HepG2 (cell line): ENCODE results near the gene NAMPT. TPM values are rescaled to one million over a fixed set of nuclear protein-coding genes. Genes with fewer than 3 reads are reported as not detected.

Experiments
- ATAC-seq: fragments of 200-7000 bp; cut with Tn5 transposase; 3 replicates; pipeline ENCODE4 v1.9.1; 2020; ENCODE audit warnings: mild to moderate bottlenecking, moderate library complexity
- BruUV-seq: library from RNA; stranded (reverse); fragments of 400-500 nt; replicated peaks from 2 replicates; lab custom pipeline; 2021; lab: Mats Ljungman, UMichigan
- CTCF ChIA-PET: fragments of 300-600 bp; formaldehyde crosslinking; extraction: SDS; loops from one replicate; lab custom pipeline; 2021; ENCODE audit warnings: low total read pairs, inconsistent platforms, low intra/inter-chr PET ratio; lab: Yijun Ruan, JAX
- POLR2A ChIA-PET: fragments of 350-600 bp; sonication (Branson Sonifier 250); formaldehyde crosslinking; loops from one replicate; lab custom pipeline; 2020; ENCODE audit warnings: antibody characterized with exemption, inconsistent platforms; lab: Yijun Ruan, JAX
- DNase-seq: peaks from one replicate; pipeline ENCODE4 v3.0.0-alpha.2; 2015; ENCODE audit warnings: low spot score
- FAIRE-seq: peaks from 3 replicates; lab custom pipeline; 2011; peaks lifted over from hg19 to GRCh38; lab: Jason Lieb, UNC
- H2AFZ ChIP-seq: one replicate; pipeline ENCODE4 v1.6.1; 2011; ENCODE audit warnings: low read length, inconsistent platforms
- H3K27ac ChIP-seq: fragments of 300-600 bp; 3 replicates; pipeline ENCODE4 v1.8.0; 2011; ENCODE audit warnings: mixed run types, mild to moderate bottlenecking, mixed read lengths, low read length, inconsistent platforms; ENCODE audit not compliant: insufficient read depth; ENCODE audit errors: extremely low read length
- H3K27me3 ChIP-seq, 2 experiments: fragments of 200-600 bp in 1 of 2; 2 replicates in 1 of 2; 3 replicates in 1 of 2; pipeline versions ENCODE4 v1.6.0 to v1.8.0; 2011; ENCODE audit warnings: low read length in 2 of 2, mild to moderate bottlenecking in 2 of 2, moderate library complexity in 2 of 2, inconsistent platforms in 1 of 2; ENCODE audit not compliant: insufficient read depth in 2 of 2, control insufficient read depth in 1 of 2
- H3K36me3 ChIP-seq, 2 experiments: fragments of 200-600 bp in 1 of 2; replicated peaks in 1 of 2; 2 replicates in 1 of 2; 3 replicates in 1 of 2; pipeline versions ENCODE4 v1.5.1 to v1.8.0; 2011; ENCODE audit warnings: low read length in 2 of 2, inconsistent platforms in 1 of 2; ENCODE audit not compliant: insufficient read depth in 2 of 2, control insufficient read depth in 1 of 2
- H3K4me1 ChIP-seq: 2 replicates; pipeline ENCODE4 v1.5.1; 2012; ENCODE audit warnings: low read length, inconsistent platforms; ENCODE audit not compliant: insufficient read depth
- H3K4me2 ChIP-seq: 2 replicates; pipeline ENCODE4 v1.6.0; 2011; ENCODE audit warnings: low read depth, low read length, inconsistent platforms
- H3K4me3 ChIP-seq, 3 experiments: fragments of 200-600 bp in 1 of 3; sonication (generic), shearing (Covaris generic) in 1 of 3; replicated peaks in 1 of 3; 2 replicates each; pipeline ENCODE4 v1.5.1; 2011 to 2016; ENCODE audit warnings: low read length in 3 of 3, inconsistent platforms in 2 of 3, low read depth in 2 of 3, mild to moderate bottlenecking in 2 of 3, control low read depth in 1 of 3, mixed read lengths in 1 of 3; ENCODE audit not compliant: insufficient read depth in 1 of 3
- H3K79me2 ChIP-seq: one replicate; pipeline ENCODE4 v1.6.1; 2011; ENCODE audit warnings: low read length, inconsistent platforms; ENCODE audit not compliant: insufficient read depth
- H3K9ac ChIP-seq: 2 replicates; pipeline ENCODE4 v1.6.0; 2011; ENCODE audit warnings: mild to moderate bottlenecking, low read depth, low read length, inconsistent platforms; ENCODE audit not compliant: insufficient read depth
- H3K9me3 ChIP-seq: 2 replicates; pipeline ENCODE4 v1.5.1; 2012; ENCODE audit warnings: mild to moderate bottlenecking, low read length
- H4K20me1 ChIP-seq: 2 replicates; pipeline ENCODE4 v1.6.0; 2011; ENCODE audit warnings: inconsistent platforms, mild to moderate bottlenecking, low read length, moderate library complexity; ENCODE audit not compliant: insufficient read depth
- REL ChIP-seq: sonication (generic); formaldehyde crosslinking; conservative IDR thresholded peaks from 2 replicates; pipeline ENCODE4 v1.8.0; 2022; ENCODE audit warnings: mild to moderate bottlenecking, missing genetic modification reagents, moderate library complexity
- SRY ChIP-seq: sonication (generic); formaldehyde crosslinking; IDR thresholded peaks from 2 replicates; pipeline ENCODE4 v1.8.0; 2022; ENCODE audit warnings: mild to moderate bottlenecking, missing genetic modification reagents
- YEATS4 ChIP-seq: sonication (generic); formaldehyde crosslinking; IDR thresholded peaks from 2 replicates; pipeline ENCODE4 v1.4.0; 2020; ENCODE audit warnings: missing genetic modification reagents, borderline replicate concordance
- ZNF572 ChIP-seq: sonication (generic); formaldehyde crosslinking; IDR thresholded peaks from 2 replicates; pipeline ENCODE4 v1.5.1; 2020; ENCODE audit warnings: mild to moderate bottlenecking, missing genetic modification reagents
- WGBS: methylation state at CpG from one replicate; pipeline ENCODE4 v1.1.6; 2017; ENCODE audit warnings: low lambda C conversion rate; 5-methylcytosine and 5-hydroxymethylcytosine counted together
- in situ Hi-C: cut with HindIII; loops from 2 replicates; pipeline ENCODE4 v1.10.0; 2017; ENCODE audit warnings: low pct_unique_long_range_greater_than_20kb; ENCODE audit not compliant: extremely low pct_ligation_motif_present
- intact Hi-C: fragments of 100-400 bp; cut with micrococcal nuclease; formaldehyde crosslinking; loops from one replicate; pipeline ENCODE4 v1.10.0; 2022; ENCODE audit not compliant: unreplicated experiment
- polyA plus RNA-seq, 8 experiments: library from polyadenylated mRNA; depleted of rRNA in 3 of 8; stranded (reverse) in 7 of 8; unstranded in 1 of 8; fragments of >200 nt; fragmentation: Illumina TruSeq in 4 of 8; extraction: Trizol in 4 of 8; gene quantifications; 2 replicates each; pipeline versions ENCODE4 v1.2.1 to v1.2.3, GENCODE V29; 2011 to 2016; ENCODE audit warnings: low read depth in 4 of 8, missing spikeins in 1 of 8, mixed read lengths in 1 of 8; ENCODE audit not compliant: insufficient read depth in 1 of 8
- total RNA-seq, 5 experiments: library from RNA; depleted of rRNA; stranded (reverse); fragments of >200 nt; fragmentation: Illumina TruSeq; extraction: Trizol; gene quantifications; 2 replicates each; pipeline ENCODE4 v1.2.3, GENCODE V29; 2016; ENCODE audit warnings: low read depth in 1 of 5
- TF ChIP-seq, protein P1 (sequence below): sonication (generic); formaldehyde crosslinking; IDR thresholded peaks from 2 replicates; pipeline ENCODE4 v1.9.0; 2021; ENCODE audit warnings: missing genetic modification reagents, mild to moderate bottlenecking, borderline replicate concordance
- TF ChIP-seq, protein P2 (sequence below): sonication (generic); formaldehyde crosslinking; IDR thresholded peaks from 2 replicates; pipeline ENCODE4 v1.5.0; 2020; ENCODE audit warnings: missing genetic modification reagents
- TF ChIP-seq, protein P3 (sequence below): sonication (generic); formaldehyde crosslinking; IDR thresholded peaks from 2 replicates; pipeline ENCODE4 v1.4.0; 2020; ENCODE audit warnings: mild to moderate bottlenecking, missing genetic modification reagents
- TF ChIP-seq, protein P4 (sequence below): sonication (generic); formaldehyde crosslinking; IDR thresholded peaks from 2 replicates; pipeline ENCODE4 v1.9.0; 2021; ENCODE audit warnings: missing genetic modification reagents, borderline replicate concordance
- TF ChIP-seq, protein P5 (sequence below): sonication (generic); formaldehyde crosslinking; IDR thresholded peaks from 2 replicates; pipeline ENCODE4 v1.8.1; 2023; ENCODE audit warnings: mild to moderate bottlenecking, missing genetic modification reagents
- TF ChIP-seq, protein P6 (sequence below): sonication (generic); formaldehyde crosslinking; IDR thresholded peaks from 2 replicates; pipeline ENCODE4 v1.9.0; 2021; ENCODE audit warnings: missing genetic modification reagents, borderline replicate concordance

Gene NAMPT
- total and polyA plus RNA-seq, 2 of the 13 experiments (the other 11 are each of a cell fraction or from before 2014, with no cell fraction given): 15.8 to 67.7 TPM

DNA sequence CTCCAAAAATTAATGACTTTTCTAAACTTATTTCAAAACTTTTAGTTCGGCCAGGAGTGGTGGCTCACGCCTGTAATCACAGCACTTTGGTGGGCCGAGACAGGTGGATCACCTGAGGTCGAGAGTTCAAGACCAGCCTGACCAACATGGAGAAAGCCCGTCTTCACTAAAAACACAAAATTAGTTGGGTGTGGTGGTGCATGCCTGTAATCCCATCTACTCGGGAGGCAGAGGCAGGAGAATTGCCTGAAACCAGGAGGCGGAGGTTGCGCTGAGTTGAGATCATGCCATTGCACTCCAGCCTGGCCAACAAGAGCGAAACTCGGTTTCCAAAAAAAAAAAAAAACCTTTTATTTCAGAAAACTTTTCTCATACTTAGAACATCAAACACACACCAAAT is 8.3 kb downstream of the NAMPT start (continued):
- TF ChIP-seq, protein P1, sequence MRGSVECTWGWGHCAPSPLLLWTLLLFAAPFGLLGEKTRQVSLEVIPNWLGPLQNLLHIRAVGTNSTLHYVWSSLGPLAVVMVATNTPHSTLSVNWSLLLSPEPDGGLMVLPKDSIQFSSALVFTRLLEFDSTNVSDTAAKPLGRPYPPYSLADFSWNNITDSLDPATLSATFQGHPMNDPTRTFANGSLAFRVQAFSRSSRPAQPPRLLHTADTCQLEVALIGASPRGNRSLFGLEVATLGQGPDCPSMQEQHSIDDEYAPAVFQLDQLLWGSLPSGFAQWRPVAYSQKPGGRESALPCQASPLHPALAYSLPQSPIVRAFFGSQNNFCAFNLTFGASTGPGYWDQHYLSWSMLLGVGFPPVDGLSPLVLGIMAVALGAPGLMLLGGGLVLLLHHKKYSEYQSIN (CRISPR knock-in tag): no peak
- TF ChIP-seq, protein P2, sequence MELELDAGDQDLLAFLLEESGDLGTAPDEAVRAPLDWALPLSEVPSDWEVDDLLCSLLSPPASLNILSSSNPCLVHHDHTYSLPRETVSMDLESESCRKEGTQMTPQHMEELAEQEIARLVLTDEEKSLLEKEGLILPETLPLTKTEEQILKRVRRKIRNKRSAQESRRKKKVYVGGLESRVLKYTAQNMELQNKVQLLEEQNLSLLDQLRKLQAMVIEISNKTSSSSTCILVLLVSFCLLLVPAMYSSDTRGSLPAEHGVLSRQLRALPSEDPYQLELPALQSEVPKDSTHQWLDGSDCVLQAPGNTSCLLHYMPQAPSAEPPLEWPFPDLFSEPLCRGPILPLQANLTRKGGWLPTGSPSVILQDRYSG (CRISPR knock-in tag): no peak
- TF ChIP-seq ZNF572 (no peak), REL (no peak)
- TF ChIP-seq, protein P3, sequence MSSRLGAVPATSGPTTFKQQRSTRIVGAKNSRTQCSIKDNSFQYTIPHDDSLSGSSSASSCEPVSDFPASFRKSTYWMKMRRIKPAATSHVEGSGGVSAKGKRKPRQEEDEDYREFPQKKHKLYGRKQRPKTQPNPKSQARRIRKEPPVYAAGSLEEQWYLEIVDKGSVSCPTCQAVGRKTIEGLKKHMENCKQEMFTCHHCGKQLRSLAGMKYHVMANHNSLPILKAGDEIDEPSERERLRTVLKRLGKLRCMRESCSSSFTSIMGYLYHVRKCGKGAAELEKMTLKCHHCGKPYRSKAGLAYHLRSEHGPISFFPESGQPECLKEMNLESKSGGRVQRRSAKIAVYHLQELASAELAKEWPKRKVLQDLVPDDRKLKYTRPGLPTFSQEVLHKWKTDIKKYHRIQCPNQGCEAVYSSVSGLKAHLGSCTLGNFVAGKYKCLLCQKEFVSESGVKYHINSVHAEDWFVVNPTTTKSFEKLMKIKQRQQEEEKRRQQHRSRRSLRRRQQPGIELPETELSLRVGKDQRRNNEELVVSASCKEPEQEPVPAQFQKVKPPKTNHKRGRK (CRISPR knock-in tag): no peak

DNA sequence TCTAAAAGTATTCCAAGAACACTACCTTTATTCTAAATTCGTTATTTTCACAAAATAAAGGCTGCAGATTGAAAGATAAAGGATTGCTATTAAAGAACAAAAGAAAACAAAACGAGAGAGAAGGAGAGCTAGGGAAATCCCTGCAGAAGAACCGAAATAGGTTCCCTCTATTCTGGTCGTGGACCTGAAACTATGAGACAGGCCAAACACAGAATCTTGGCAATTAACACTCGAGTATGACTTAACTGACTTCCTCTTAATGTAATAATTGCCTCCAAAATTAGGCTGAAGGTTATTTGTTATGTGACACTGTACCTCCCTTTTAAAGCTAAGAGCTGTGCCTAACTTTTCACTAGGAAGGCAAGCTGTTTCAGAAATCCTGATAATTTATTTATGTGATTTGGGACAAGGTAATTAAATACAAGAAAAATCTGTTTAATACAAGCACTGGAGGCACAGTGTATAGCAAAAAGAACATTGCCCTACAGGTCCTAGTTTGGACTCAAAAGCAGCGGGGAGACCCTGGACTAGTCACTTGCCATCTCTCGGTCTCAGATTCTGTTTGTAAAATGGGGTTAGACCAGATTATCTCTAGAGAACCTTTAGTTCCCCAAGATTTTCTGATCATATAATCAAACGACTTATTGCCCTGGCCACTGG is 11.6 kb downstream of the NAMPT start:
- FAIRE-seq (no peak), ATAC-seq (no peak), DNase-seq (no peak)
- Histone ChIP-seq H3K4me2 (no peak overlapping the region), H3K9ac (no peak overlapping the region), H3K36me3 (peaks cover 4 to 71% of the 10 kb centered on the region in 2 experiments), H4K20me1 (no peaks in the 10 kb centered on the region), H3K4me1 (no peaks in the 10 kb centered on the region), H3K4me3 (no peak overlapping the region), H3K79me2 (peaks cover 21% of the 10 kb centered on the region), H3K9me3 (no peaks in the 10 kb centered on the region), H3K27me3 (no peaks in the 10 kb centered on the region), H3K27ac (no peak overlapping the region), H2AFZ (no peak overlapping the region)
- no TSS peak for BruUV-seq
- in situ Hi-C loops: no loop called here
- WGBS: 91% methylated on average over 8 of the region's 8 CpGs
- POLR2A ChIA-PET: interaction anchor here (0.8 kb wide), 1 partner anchor 11 kb away, joined by 3 read pairs; the partner anchor contains the start of gene NAMPT
- TF ChIP-seq SRY: no peak
- TF ChIP-seq YEATS4 (CRISPR knock-in tag): no peak
- TF ChIP-seq, protein P4, sequence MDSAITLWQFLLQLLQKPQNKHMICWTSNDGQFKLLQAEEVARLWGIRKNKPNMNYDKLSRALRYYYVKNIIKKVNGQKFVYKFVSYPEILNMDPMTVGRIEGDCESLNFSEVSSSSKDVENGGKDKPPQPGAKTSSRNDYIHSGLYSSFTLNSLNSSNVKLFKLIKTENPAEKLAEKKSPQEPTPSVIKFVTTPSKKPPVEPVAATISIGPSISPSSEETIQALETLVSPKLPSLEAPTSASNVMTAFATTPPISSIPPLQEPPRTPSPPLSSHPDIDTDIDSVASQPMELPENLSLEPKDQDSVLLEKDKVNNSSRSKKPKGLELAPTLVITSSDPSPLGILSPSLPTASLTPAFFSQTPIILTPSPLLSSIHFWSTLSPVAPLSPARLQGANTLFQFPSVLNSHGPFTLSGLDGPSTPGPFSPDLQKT (CRISPR knock-in tag): no peak
- no peak for TF ChIP-seq REL
- TF ChIP-seq, protein P5, sequence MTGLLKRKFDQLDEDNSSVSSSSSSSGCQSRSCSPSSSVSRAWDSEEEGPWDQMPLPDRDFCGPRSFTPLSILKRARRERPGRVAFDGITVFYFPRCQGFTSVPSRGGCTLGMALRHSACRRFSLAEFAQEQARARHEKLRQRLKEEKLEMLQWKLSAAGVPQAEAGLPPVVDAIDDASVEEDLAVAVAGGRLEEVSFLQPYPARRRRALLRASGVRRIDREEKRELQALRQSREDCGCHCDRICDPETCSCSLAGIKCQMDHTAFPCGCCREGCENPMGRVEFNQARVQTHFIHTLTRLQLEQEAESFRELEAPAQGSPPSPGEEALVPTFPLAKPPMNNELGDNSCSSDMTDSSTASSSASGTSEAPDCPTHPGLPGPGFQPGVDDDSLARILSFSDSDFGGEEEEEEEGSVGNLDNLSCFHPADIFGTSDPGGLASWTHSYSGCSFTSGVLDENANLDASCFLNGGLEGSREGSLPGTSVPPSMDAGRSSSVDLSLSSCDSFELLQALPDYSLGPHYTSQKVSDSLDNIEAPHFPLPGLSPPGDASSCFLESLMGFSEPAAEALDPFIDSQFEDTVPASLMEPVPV: no peak
- TF ChIP-seq, protein P6, sequence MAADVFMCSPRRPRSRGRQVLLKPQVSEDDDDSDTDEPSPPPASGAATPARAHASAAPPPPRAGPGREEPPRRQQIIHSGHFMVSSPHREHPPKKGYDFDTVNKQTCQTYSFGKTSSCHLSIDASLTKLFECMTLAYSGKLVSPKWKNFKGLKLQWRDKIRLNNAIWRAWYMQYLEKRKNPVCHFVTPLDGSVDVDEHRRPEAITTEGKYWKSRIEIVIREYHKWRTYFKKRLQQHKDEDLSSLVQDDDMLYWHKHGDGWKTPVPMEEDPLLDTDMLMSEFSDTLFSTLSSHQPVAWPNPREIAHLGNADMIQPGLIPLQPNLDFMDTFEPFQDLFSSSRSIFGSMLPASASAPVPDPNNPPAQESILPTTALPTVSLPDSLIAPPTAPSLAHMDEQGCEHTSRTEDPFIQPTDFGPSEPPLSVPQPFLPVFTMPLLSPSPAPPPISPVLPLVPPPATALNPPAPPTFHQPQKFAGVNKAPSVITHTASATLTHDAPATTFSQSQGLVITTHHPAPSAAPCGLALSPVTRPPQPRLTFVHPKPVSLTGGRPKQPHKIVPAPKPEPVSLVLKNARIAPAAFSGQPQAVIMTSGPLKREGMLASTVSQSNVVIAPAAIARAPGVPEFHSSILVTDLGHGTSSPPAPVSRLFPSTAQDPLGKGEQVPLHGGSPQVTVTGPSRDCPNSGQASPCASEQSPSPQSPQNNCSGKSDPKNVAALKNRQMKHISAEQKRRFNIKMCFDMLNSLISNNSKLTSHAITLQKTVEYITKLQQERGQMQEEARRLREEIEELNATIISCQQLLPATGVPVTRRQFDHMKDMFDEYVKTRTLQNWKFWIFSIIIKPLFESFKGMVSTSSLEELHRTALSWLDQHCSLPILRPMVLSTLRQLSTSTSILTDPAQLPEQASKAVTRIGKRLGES (CRISPR knock-in tag): no peak
- CTCF ChIA-PET: no interaction called here
- intact Hi-C loops: no loop called here
